NCI-H345 treated with DMSO at 0.1 percent for 48 hours (cell line): ENCODE data around the gene RBBP6.
"Not testable (repeated sequence)": the region's sequence is repeated elsewhere in the genome, so short reads cannot be mapped to it uniquely, and the experiment has no call there.

Source experiments
- DNase-seq: peaks from one replicate; lab custom pipeline; 2025; ENCODE audit not compliant: unreplicated experiment; lab: John Stamatoyannopoulos, UW

Gene RBBP6

GRCh38 chr16:24562811-24563210 is 23.4 kb downstream of the RBBP6 start:
- no peak for DNase-seq

DNA sequence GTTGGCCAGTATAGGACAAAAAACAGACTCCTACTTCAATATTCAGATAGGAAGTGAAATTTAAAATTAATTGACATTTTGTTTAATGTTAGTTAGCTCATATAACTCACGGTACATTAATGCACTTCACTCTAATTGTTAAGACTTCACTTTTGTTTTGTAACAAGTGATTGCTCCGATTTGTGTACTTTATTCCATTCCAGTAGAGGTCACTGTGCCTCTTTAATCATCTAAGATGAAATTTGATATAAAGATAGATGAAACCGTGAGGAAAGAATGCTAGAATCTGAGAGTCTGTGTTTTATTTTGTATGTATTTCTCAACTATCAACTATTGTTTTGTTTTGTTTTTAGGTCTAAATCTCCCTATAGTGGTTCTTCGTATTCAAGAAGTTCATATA is 29.0 kb downstream of the RBBP6 start:
- DNase-seq = no peak

DNA sequence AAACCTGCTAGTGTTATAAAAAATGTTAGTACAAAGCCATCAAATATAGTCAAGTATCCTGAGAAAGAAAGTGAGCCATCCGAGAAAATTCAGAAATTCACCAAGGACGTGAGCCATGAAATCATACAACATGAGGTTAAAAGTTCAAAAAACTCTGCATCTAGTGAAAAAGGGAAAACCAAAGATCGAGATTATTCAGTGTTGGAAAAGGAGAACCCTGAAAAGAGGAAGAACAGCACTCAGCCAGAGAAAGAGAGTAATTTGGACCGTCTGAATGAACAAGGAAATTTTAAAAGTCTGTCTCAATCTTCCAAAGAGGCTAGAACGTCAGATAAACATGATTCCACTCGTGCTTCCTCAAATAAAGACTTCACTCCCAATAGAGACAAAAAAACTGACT is 31.7 kb downstream of the RBBP6 start:
- no peak for DNase-seq

DNA sequence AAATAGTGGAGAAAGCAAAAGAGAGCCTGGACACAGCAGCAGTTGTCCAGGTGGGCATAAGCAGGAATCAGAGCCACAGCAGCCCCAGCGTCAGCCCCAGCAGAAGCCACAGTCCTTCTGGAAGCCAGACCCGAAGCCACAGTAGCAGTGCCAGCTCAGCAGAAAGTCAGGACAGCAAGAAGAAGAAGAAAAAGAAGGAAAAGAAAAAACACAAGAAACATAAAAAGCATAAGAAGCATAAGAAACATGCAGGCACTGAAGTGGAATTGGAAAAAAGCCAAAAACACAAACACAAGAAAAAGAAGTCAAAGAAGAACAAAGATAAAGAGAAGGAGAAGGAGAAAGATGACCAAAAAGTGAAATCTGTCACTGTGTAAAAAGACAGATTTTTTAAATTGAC is 32.7 kb downstream of the RBBP6 start:
- no peak for DNase-seq

GRCh38 chr16:24573141-24573540 is 33.8 kb downstream of the RBBP6 start:
- no peak for DNase-seq

GRCh38 chr16:24574515-24575485 is 35.4 kb downstream of the RBBP6 start:
- DNase-seq = not testable (repeated sequence)

DNA sequence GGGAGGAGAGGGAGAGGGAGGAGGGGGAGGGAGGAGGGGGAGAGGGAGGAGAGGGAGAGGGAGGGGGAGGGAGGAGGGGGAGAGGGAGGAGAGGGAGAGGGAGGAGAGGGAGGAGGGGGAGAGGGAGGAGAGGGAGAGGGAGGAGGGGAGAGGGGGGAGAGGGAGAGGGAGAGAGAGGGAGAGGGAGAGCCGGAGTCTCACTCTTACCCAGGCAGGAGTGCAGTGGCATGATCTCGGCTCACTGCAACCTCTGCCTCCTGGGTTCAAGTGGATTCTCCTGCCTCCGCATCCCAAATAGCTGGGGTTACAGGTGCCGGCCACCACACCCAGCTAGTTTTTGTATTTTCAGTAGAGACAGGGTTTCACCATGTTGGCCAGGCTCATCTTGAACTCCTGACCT is 36.4 kb downstream of the RBBP6 start:
- not testable (repeated sequence) for DNase-seq

DNA sequence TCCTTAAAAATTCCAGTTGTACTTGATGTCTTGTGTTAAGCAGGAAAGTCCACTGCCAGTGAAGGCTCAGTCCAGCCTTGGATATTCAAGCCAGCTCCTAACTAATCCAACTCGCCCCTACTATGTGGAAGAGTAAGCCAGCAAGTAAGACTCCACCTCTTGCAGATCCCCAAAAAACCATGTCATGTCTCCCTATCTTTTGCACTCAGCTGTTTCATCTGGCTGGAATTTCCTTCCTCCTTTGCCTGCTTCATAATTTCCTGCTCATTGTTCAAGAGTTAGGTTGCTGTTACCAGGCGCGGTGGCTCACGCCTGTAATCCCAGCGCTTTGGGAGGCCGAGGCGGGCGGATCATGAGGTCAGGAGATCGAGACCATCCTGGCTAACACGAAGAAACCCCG is 37.8 kb downstream of the RBBP6 start:
- DNase-seq = no peak

DNA sequence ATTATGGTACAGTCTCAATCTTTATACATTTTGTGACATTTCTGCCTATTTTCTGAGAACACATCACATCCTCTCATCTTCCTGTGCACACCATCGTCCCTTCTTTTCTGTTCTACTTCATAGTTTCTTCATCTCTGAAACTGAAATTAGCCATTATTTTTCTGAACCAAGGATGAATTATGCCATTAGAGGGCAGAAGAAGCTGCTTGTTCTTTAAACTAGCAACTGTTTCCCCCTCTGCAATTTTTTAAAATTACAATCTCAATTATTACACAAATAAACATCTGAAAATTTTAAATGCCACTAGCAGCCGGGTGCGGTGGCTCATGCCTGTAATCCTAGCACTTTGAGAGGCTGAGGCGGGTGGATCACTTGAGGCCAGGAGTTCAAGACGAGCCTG is 41.3 kb downstream of the RBBP6 start:
- DNase-seq = no peak

- no peak for DNase-seq
Observed at GRCh38 chr16:24583494-24583893, 44.1 kb downstream of the RBBP6 start.

DNA sequence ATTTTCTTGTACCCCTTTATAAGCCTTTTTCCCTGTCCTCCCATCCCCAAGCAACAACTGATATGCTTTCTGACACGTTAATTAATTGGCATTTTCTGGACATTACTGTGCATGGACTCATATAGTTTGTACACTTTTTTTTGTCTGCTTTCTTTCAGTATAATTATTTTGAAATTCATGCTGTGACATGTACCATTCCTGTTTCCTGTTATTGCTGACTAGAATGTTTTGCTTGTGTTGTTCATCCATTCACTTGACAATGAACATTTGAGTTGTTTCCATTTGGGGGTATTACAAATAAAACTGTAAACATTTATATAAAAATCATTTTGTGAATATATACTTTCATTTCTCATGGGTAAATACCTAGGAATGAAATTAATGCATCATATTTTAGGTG is 50.6 kb downstream of the RBBP6 start:
- no peak for DNase-seq

DNA sequence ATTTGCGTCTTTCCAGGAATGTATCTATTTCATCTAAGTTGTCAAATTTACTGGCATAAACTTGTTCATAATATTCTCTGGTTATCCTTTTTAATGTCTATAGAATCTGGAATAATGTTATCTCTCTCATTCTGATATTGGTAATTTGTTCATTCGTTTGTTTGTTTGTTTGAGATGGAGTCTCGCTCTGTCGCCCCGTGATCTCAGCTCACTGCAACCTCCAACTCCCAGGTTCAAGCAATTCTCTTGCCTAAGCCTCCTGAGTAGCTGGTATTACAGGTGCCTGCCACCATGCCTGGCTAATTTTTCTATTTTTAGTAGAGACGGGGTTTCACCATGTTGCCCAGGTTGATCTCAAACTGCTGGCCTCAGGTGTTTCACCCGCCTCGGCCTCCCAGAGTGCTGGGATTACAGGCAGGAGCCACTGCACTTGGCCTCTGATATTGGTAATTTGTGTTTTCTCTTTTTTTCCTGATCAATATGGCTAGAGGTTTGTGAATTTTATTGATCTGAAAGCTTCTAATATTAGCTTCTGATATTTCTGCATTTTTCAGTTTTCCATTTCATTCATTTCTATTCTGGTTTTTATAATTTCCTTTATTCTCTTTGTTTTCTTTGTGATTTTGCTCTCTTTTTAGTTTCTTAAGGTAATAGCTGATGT is 59.5 kb downstream of the RBBP6 start:
- DNase-seq = no peak

- no peak for DNase-seq
Observed at GRCh38 chr16:24609417-24609739, 70.0 kb downstream of the RBBP6 start.

- DNase-seq = peak; percentile 45
Observed at GRCh38 chr16:24609740-24610415, 70.5 kb downstream of the RBBP6 start.

GRCh38 chr16:24610416-24610755 is 71.0 kb downstream of the RBBP6 start:
- DNase-seq = no peak

DNA sequence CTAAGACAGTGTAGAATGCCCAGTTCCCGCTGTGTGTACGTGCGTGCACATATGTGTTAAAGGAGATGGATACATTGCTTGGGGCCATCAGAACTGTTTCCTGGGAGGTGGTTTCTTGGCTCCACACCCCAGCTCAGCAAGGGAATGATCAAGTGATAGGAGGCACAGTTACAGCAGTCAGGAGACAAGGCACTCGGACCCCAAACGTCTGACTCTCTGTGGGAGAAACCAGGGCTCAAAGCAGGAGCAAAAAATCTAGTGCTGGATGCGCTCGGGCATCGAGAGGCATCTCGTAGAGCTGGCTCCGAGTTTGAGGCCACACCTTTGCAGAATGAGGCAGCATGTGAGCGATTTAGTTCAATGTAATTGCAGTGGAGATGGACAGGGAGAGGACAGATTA is 71.9 kb downstream of the RBBP6 start:
- no peak for DNase-seq

DNA sequence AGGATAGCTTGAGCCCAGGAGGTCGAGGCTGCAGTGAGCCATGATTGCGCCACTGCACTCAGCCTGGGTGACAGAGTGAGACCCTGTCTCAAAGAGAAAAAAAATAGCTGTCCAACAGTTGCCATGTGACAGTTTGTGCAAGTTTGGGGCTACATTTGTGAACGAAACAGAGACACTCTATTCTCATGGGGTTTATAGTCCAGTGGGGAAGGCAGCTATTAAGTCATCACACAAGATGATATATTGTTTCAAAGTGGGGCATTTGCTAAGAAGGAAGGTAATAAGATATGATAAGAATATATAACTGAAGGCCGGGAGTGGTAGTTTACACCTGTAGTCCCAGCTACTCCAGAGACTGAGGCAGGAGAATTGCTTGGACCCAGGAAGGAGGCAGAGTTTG is 73.3 kb downstream of the RBBP6 start:
- DNase-seq = no peak

GRCh38 chr16:24613267-24613666 is 73.9 kb downstream of the RBBP6 start:
- DNase-seq = not testable (repeated sequence)

DNA sequence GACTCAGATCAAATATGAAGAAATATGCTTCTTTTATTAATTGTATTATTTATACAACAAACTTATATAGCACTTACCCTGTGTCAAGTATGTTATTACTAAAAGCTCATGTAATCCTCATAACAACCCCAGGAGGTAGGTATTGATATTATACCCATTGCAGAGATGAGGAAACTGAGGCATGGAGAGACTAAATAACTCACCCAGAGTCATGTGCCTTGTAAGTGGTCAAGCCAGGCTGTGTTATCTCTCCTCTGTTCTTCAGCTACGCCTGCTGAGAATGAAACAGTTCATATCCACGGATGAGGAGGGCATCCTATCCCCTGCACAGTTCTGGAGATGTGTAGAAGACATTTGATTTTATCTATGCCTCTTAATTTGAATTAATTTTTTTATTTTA is 78.1 kb downstream of the RBBP6 start:
- no peak for DNase-seq
